Type B pancreatic cell (in vitro differentiated cells): ENCODE data around the gene HUWE1. TPM values are rescaled to one million over a fixed set of nuclear protein-coding genes. Genes with fewer than 3 reads are reported as not detected.

Source experiments
- DNase-seq: peaks from one replicate; pipeline ENCODE4 v3.0.0; 2021; ENCODE audit warnings: mixed read lengths; ENCODE audit not compliant: unreplicated experiment; ENCODE audit errors: extremely low spot score
- H3K27ac Mint-ChIP-seq: 2 replicates; pipeline ENCODE4 v1.8.0; 2021; ENCODE audit warnings: mild to moderate bottlenecking, mixed read lengths
- H3K27me3 Mint-ChIP-seq: 2 replicates; pipeline ENCODE4 v1.8.0; 2021; ENCODE audit warnings: mixed read lengths
- H3K36me3 Mint-ChIP-seq: 2 replicates; pipeline ENCODE4 v1.8.0; 2021; ENCODE audit warnings: mixed read lengths
- H3K4me1 Mint-ChIP-seq: one replicate; pipeline ENCODE4 v1.8.0; 2021; ENCODE audit warnings: mixed read lengths; ENCODE audit not compliant: unreplicated experiment
- H3K4me3 Mint-ChIP-seq: 2 replicates; pipeline ENCODE4 v1.8.0; 2021; ENCODE audit warnings: mild to moderate bottlenecking, mixed read lengths
- H3K9me3 Mint-ChIP-seq: 2 replicates; pipeline ENCODE4 v1.8.0; 2021; ENCODE audit warnings: mixed read lengths
- CTCF ChIP-seq: fragments of 200-600 bp; sonication (generic); conservative IDR thresholded peaks from 2 replicates; pipeline ENCODE4 v1.5.0; 2021; ENCODE audit warnings: antibody characterized with exemption, mild to moderate bottlenecking
- total RNA-seq: library from RNA; stranded (reverse); gene quantifications from 2 replicates; pipeline ENCODE4 v1.2.1, GENCODE V29; 2021; ENCODE audit warnings: low replicate concordance

Gene HUWE1
- total RNA-seq, 1 donor from 2014 or later = 205 TPM

- peak overlapping the region; percentile 95 for H3K4me3 Mint-ChIP-seq
- no peaks in the 10 kb centered on the region for H3K9me3 Mint-ChIP-seq
- H3K27me3 Mint-ChIP-seq = no peaks in the 10 kb centered on the region
- H3K27ac Mint-ChIP-seq = peak overlapping the region; percentile 98
- H3K36me3 Mint-ChIP-seq = peaks cover 3% of the 10 kb centered on the region
- no peak for DNase-seq
- no peak for TF ChIP-seq CTCF
- H3K4me1 Mint-ChIP-seq = no peaks in the 10 kb centered on the region
Observed at GRCh38 chrX:53684415-53685192, 1.9 kb downstream of the HUWE1 start.

GRCh38 chrX:53683556-53684414, 2.7 kb downstream of the HUWE1 start:
- peak overlapping the region; percentile 98 for H3K27ac Mint-ChIP-seq

GRCh38 chrX:53682885-53683555, 3.5 kb downstream of the HUWE1 start:
- no peak for DNase-seq
- peak overlapping the region; percentile 95 for H3K4me3 Mint-ChIP-seq

More at GRCh38 chrX:53683556-53684414, 2.7 kb downstream of the HUWE1 start:
- Mint-ChIP-seq H3K36me3 (peaks cover 3% of the 10 kb centered on the region), H3K4me3 (peak overlapping the region; percentile 95), H3K9me3 (no peaks in the 10 kb centered on the region), H3K4me1 (no peaks in the 10 kb centered on the region), H3K27me3 (no peaks in the 10 kb centered on the region)
- DNase-seq = peak; percentile 91
- TF ChIP-seq CTCF = no peak

GRCh38 chrX:53681661-53682060, 4.9 kb downstream of the HUWE1 start:
- peak overlapping the region; percentile 78 for H3K4me3 Mint-ChIP-seq
- no peak for DNase-seq
- H3K27me3 Mint-ChIP-seq = no peaks in the 10 kb centered on the region
- H3K36me3 Mint-ChIP-seq = peaks cover 8% of the 10 kb centered on the region
- TF ChIP-seq CTCF = no peak
- peak overlapping the region; percentile 57 for H3K27ac Mint-ChIP-seq
- H3K9me3 Mint-ChIP-seq = no peaks in the 10 kb centered on the region
- H3K4me1 Mint-ChIP-seq = peaks cover 3% of the 10 kb centered on the region

More at GRCh38 chrX:53682885-53683555, 3.5 kb downstream of the HUWE1 start:
- no peak for TF ChIP-seq CTCF
- Mint-ChIP-seq H3K27me3 (no peaks in the 10 kb centered on the region), H3K27ac (peak overlapping the region; percentile 98), H3K4me1 (peaks cover 3% of the 10 kb centered on the region), H3K36me3 (peaks cover 7% of the 10 kb centered on the region), H3K9me3 (no peaks in the 10 kb centered on the region)

GRCh38 chrX:53678667-53679066, 7.9 kb downstream of the HUWE1 start:
- H3K27me3 Mint-ChIP-seq = no peaks in the 10 kb centered on the region
- H3K36me3 Mint-ChIP-seq = peaks cover 8% of the 10 kb centered on the region
- no peaks in the 10 kb centered on the region for H3K9me3 Mint-ChIP-seq
- peaks cover 3% of the 10 kb centered on the region for H3K4me1 Mint-ChIP-seq
- no peak overlapping the region for H3K4me3 Mint-ChIP-seq
- TF ChIP-seq CTCF = peak; percentile 40
- H3K27ac Mint-ChIP-seq = no peak overlapping the region
- no peak for DNase-seq
